ENCODE measurements around the gene PARP15.
"Not testable (repeated sequence)": the region's sequence is repeated elsewhere in the genome, so short reads cannot be mapped to it uniquely, and the experiment has no call there.

Gene PARP15

DNA sequence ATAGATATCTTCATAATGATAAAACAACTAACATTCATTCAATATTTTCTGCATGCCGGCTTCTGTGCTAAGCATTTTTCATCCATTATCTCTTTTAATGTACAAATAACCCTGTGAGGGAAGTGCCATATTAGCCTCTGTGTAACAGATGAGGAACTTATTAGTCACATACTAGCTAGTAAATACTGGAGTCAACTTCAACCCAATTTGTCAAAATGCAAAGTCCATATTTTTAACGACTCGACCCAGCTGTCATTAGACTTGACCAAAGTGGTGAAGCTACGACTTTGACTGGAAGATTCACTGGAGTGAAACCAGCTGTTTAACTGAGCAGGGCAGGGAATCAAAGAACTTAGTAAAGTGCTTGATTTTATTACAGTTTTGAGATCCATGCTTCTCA is 41.6 kb downstream of the PARP15 start:
- DNase-seq = peak; percentile 17 to 22

DNA sequence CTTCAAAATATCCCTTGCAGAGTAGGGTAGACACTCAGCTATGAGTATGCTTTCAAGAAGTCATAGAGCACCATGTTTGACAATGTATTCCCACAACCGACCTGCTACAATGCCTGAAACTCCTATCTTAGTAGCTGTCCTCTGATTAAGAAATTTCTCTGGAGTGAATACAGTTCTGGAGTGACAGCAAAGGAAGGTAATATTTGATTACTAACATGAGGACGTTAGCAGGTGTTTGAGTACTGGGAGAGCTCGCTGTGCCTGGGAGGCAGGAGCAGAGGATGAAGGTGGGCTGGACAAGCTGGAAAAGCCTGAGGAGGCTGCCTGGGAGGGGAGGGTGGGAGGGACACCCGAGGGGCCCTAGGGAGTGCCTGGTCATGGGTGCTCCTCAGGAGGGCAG is 42.9 kb downstream of the PARP15 start:
- DNase-seq = no peak

DNA sequence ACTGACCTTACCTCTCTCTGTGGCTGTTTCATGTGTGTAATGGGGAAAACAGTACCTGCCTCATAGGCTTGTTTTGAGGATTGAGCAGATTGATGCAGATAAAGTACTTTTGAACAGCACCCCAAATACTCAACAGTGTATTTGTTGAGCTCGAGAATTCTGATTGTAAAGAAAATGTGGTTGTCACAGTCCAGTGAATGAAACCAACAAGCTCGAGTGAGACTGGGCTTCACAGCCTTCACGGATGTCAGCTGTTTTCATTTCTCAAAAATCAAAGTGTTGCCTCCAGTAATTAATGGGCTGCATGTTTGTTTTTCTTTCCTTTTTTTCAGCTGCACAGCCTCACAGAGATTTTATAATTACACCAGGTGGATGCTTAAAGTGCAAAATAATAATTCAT is 43.7 kb downstream of the PARP15 start:
- no peak for DNase-seq

DNA sequence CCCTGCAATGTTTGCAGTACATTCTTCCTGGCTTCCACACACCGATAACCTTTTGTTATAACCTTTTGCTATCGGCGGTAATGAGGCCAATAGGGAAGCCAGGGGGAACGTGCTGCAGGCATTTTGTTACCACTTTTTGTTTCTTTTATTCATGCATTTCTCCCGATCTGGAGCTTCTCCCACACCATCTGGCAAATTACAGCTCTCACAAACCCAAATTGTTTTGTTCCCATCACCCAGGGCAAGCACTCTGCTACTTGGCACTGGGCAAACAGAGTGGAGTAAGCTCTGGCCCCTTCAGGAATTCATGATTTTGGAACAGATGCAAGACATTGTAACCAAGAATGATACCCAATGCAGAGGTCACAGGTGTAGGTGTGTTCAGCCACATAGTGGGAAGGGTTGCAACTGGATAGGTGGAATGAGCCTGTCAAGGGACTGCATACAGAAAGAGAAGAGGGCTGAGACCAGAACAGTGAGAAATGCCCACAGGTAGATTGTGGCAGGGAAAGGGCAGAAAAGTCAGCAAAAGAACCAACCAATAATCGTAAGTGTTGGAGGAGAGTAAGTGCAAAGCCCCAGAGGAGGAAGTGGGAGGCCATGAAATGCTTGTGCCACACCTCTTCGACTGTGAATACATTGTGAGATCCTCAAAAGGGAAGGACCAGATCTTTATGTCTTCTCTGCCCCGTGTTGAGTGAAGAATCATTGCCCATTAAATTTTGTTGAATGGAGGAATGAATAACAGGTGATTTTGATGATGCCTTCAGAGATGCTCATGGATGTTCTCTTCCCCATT is 45.8 kb downstream of the PARP15 start:
- no peak for DNase-seq

DNA sequence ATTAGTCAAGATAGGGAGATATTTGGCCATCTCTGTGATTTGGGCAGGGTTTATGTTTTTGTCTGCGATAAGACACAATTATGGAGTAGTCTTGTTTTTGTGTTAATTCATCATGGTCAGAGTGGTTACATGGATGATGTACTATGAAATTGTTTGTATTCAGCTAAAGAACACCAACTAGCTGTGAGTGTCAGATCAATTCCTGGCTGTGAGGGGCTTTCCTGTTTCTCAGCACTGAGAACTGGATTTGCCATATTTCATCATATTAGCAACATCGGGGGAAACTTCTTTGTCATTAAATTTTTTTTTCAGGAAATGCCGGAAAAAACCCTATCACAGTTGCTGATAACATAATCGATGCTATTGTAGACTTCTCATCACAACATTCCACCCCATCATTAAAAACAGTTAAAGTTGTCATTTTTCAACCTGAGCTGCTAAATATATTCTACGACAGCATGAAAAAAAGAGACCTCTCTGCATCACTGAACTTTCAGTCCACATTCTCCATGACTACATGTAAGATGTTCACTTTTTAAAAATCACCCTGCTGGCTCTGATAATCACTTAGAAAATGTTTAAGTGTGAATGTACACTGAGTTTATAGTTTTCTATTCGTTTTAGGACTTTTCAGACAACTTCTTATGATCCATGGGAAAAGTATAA is 49.2 kb downstream of the PARP15 start:
- DNase-seq = no peak

DNA sequence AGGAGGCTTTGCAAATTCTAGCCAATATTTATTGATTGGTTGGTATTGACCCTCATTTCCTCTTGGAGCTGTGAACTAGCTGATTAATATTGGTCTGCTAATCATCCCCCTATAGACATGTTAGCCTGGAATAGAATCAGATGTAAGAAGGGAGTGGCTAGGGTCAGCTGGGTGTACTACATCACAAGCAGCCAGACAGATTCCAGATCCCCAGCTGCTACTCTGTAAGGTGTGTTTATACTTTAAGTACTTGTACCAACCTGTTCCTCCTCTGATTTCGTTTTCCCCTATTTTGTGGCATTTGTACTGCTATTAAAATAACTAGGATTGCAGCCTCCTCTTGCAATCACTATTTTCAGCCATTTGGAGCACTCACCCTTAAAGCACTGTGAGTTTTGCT is 49.9 kb downstream of the PARP15 start:
- no peak for DNase-seq

DNA sequence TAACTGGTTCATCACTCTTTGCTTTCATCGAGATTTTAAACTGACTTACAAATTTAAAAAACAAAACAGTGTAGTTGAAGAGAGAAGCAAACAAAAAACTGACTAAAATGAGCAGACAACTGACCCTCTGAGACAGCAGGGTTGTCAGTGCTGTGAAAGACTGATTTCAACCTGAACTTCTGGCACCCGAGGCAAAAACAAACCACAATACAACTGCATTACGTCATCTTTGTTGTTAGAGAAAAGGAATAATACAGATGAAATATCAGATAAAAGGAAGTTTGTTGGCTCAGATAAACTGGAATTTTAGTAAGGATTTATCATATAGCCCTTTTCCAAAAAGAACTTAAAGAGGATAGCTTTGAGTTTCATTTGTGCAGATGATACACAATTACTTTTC is 51.1 kb downstream of the PARP15 start:
- no peak for DNase-seq

DNA sequence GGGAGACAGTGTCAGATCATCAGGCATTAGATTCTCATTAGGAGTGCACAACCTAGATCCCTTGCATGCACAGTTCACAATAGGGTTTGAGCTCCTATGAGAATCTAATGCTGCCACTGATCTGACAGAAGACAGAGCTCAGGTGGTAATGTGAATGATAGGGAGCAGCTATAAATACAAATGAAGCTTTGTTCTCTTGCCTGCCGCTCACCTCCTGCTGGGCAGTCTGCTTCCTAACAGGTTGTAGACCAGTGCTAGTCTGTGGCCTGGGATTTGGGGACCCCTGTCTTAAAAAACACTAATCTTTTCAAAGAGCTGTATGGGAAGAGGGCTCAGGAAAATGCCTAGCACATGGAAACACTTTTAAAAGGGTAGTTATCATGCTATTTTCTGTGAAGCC is 52.3 kb downstream of the PARP15 start:
- DNase-seq = no peak

DNA sequence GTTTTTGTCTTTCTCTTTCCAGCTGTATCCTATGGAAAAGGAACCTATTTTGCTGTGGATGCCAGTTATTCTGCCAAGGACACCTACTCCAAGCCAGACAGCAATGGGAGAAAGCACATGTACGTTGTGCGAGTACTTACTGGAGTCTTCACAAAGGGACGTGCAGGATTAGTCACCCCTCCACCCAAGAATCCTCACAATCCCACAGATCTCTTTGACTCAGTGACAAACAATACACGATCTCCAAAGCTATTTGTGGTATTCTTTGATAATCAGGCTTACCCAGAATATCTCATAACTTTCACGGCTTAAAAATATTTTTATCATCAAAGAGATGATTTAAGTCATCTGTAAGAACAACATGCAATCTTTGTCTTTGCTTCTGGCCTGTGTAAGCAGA is 58.3 kb downstream of the PARP15 start:
- no peak for DNase-seq

DNA sequence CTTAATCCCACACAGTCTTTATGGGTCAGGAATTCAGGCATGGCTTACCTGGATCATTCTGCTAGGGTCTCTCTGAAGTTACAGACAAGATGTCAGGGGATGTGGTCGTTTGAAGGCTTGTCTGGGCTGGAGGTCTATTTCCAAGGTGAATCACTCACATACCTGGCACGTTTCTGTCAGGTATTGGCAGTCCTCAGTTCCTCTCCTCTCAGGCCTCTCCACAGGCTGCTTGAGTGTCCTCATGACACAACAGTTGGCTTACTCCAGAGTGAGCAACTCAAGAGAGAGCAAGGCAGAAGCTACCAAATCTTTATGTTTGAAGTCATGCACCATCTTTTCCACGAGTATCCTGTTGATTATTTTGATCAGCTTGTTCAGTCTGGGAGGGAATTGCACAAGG is 59.2 kb downstream of the PARP15 start:
- DNase-seq = no peak

DNA sequence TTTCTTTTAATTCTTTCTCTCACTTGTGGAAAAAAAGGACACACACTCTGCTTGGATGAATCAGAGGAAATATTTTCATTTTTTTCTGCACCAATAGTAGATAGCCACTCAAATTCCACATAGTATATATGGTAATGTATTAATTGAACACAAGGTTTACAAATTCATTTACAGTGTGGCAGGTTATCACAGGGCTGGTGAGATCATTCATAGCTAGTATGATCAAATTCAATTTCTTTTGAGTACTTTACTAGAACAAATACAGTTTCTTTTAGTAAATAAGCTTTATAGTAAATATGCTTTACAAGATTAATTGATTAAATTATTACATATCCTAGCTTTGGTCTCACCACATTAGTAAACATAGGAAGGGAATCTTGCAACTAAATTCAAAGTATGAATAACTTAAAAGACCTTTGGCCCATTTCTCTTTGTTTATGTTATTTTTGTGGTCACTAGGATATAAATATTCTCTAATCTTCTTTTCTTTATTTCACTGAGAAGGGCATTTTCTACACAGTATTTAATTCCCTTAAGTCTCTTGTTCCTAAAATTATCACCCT is 63.1 kb downstream of the PARP15 start:
- DNase-seq = no peak

DNA sequence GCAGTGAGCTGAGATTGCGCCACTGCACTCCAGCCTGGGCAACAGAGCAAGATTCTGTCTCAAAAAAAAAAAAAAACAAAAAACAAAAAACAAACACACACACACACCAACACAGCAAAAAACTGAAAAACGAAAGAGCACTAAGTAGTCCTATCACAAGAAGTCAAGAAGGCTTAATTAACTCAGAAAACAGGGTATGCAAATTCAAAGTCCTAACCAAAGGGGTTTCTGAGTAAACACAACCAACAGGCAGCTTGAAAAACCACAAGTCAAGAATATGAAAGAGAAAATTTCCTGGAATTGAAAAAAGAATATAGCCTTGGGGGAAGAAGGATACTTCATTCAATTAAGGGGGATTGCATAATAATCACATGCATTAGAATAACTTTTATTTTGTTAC is 65.5 kb downstream of the PARP15 start:
- DNase-seq = no peak

DNA sequence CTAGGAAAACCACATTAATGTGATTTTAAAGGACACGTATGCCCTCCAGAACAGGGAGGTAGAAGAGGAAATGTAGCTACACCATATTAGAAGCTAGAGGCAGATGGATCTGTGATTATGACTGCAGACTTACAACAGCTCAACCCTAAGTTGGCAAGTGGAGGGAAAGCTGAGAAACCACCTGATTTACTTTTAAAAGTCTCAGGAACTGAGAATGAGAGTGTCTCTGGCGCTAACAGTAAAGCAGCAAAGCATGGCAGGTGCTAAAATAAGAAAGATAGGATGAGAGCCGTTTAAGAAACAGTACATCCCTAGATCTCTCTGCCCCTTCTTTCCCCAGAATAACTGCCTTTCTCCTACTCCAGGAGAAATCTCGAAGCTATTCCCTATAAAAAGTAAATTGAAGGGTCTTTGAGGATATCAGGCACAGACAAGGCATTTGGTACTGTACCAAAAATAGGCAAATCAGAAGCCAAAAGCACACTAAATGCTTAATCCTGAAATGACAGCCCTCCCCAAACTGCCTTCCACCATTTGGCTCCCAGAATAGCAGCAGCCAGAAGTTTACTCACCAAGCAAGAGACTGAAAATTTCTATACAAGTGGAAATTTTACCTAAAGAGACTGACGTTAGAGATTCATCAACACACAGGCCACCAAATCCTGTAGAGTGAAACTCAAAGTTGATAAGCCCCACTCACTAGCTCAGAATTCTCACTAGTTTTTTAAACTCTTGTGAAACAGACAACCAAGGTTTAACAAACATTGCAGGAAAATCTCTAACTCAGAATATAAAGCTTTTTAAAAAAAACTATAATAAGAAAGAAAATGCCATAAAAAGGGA is 68.9 kb downstream of the PARP15 start:
- DNase-seq = no peak

DNA sequence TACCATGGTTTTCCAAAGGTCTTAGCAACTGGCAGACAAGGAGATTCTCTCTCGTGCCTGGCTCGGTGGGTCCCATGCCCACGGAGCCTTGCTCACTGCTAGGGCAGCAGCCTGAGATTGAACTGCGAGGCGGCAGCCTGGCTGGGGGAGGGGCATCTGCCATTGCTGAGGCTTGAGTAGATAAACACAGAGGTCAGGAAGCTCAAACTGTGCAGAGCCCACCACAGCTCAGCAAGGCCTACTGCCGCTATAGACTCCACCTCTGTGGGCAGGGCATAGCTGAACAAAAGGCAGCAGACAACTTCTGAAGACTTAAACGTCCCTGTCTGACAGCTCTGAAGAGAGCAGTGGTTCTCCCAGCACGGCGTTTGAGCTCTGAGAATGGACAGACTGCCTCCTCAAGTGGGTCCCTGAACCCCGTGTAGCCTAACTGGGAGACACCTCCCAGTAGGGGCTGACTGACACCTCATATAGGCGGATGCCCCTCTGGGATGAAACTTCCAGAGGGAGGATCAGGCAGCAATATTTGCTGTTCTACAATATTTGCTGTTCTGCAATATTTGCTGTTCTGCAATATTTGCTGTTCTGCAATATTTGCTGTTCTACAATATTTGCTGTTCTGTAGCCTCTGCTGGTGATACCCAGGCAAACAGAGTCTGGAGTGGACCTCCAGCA is 73.9 kb downstream of the PARP15 start:
- DNase-seq = not testable (repeated sequence)

DNA sequence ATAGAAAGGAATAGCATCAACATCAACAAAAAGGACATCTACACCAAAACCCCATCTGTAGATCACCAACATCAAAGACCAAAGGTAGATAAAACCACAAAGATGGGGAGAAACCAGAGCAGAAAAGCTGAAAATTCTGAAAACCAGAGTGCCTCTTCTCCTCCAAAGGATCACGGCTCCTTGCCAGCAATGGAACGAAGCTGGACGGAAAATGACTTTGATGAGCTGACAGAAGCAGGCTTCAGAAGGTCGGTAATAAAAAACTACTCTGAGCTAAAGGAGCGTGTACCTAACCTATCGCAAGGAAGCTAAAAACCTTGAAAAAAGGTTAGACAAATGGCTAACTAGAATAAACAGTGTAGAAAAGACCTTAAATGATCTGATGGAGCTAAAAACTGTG is 74.5 kb downstream of the PARP15 start:
- not testable (repeated sequence) for DNase-seq

DNA sequence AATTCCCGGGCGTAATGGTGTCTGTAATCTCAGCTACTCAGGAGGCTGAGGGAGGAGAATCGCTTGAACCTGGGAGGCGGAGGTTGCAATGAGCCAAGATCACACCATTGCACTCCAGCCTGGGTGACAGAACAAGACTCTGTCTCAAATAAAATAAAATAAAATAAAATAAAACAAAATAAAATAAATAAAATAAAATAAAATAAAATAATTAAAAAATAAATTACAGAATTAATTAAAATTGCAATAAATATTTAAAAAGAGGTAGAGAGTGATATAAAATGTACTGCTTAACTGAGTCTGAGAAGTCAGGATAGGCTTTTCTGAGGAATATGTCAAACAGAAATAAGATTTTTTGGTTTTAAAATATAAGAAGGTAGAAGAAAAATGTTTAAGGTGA is 80.9 kb downstream of the PARP15 start:
- not testable (repeated sequence) for DNase-seq

DNA sequence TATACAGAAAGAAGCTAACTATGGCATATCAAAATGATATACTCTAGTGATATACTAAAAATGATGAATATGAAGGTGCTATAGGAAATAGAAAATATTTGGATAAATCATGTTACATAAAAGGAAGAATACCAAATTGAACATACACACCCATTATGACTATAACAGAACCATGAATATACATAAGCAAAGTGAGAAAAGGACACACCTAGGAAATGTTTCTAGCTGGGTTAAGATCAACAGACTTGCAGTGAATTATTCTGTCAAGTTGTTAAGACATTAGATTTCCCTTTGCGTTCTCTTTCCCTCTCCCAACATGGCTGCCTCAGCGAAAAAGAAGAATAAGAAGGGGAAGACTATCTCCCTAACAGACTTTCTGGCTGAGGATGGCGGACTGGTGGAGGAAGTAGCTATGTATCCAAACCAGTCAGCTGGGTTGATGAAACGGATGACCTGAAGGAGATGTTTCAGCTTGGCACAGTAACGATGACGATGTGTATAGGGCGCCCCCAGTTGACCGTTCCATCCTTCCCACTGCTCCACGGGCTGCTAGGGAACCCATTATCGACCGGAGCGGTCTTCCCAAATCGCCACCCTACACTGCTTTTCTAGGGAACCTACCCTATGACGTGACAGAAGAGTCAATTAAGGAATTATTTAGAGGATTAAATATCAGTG is 83.0 kb downstream of the PARP15 start:
- no peak for DNase-seq

DNA sequence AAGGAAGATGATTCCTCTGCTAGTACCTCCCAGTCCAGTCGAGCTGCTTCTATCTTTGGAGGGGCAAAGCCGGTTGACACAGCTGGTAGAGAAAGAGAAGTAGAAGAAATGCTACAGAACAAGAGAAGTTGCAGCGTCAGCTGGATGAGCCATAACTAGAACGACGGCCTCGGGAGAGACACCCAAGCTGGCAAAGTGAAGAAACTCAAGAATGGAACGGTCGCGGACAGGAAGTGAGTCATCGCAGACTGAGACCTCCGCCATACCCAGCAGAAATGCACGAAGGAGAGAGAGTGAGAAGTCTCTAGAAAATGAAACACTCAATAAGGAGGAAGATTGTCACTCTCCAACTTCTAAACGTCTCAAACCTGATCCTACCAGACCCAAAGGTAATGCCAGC is 84.2 kb downstream of the PARP15 start:
- DNase-seq = peak in 1 of 2 donors; percentile 8

DNA sequence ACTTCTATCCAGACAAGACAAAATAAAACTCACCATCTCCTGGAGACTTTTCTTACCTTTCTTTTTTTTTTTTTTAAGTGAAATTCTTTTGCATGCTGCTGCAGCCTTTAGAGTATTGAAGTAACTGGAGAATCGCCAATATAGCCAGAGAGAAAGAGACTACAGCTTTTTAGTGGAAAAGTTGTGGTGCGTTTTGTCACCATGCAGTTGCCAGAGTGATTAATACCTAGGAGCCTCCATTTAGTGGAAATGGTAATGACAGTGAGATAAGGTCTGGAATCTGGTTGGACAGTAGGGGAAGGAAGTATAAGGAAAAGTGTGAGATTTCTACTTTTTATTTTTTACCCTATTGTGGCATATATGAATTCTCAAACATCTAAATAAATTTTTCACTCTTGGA is 85.1 kb downstream of the PARP15 start:
- DNase-seq = no peak

DNA sequence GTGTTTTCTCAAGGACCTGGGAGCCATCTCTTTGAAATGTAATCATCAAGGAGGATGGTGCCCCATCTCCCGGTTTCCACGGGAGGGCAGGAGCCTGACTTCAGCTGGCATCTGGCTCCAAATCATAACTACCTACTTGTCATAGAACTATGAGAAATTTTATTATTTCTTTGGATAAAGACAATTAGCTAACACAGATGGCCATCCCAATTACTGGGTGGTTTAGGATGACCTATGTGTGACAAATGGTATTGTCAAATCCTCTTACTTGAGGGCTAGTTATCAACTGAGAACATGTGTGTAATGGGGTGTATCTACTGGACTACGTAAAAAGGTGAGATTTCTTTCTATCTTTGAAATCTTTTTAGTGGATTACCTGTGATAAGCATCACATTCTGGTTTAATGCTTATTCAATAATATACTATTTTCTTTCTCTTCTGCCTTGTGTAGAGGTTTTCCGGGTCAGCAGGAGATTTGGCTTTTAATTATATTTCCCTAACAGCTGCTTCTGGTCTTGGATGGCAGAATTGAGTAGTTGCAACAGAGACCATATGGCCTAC is 87.9 kb downstream of the PARP15 start:
- no peak for DNase-seq

DNA sequence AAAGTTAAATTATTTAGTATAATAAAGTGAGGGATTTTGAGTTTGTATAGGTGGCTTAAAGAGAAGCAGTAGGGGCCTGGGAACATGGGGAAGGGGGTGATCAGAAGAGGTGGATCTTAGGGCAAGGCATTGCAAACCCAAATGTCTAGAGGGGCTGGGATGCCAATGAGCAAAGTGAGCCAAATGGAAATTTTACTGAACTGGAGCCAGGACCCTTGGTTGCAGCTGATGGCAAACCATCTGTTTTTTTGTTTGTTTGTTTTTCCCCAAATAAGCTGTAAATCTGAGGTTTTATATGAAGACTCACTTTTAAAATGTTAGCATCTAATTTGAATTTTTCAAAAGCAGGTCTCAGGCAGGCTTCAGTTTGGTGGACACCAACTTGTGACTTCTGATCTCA is 88.4 kb downstream of the PARP15 start:
- DNase-seq = no peak
